GM12872 (cell line): ENCODE data around the gene PRIMPOL.

Experiments used
- TF ChIP-seq, protein P1 (sequence below): IDR thresholded peaks from 3 replicates; pipeline ENCODE4 v1.5.1; 2011; ENCODE audit warnings: low read depth, mild to moderate bottlenecking, low read length, moderate library complexity; ENCODE audit not compliant: insufficient read depth

The PRIMPOL gene

DNA sequence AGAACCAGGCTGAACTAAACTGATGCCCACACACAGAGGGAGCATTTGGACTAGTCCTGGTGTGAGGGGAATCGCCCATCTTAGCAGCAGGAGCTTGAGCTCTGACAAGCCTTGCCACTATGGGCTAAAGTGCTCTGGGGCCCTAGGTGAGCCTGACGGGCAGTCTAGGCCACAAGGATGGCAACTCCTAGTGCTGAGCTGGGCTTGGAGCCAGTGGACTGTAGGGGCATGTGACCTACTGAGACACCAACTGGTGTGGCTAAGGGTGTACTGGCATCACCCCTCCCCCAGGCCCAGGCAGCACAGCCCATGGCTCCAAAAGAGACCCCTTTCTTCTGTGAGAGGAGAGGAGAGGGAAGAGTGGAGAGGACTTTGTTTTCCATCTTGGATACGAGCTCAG is 69.9 kb downstream of the PRIMPOL start:
- TF ChIP-seq, protein P1, sequence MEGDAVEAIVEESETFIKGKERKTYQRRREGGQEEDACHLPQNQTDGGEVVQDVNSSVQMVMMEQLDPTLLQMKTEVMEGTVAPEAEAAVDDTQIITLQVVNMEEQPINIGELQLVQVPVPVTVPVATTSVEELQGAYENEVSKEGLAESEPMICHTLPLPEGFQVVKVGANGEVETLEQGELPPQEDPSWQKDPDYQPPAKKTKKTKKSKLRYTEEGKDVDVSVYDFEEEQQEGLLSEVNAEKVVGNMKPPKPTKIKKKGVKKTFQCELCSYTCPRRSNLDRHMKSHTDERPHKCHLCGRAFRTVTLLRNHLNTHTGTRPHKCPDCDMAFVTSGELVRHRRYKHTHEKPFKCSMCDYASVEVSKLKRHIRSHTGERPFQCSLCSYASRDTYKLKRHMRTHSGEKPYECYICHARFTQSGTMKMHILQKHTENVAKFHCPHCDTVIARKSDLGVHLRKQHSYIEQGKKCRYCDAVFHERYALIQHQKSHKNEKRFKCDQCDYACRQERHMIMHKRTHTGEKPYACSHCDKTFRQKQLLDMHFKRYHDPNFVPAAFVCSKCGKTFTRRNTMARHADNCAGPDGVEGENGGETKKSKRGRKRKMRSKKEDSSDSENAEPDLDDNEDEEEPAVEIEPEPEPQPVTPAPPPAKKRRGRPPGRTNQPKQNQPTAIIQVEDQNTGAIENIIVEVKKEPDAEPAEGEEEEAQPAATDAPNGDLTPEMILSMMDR = no peak

DNA sequence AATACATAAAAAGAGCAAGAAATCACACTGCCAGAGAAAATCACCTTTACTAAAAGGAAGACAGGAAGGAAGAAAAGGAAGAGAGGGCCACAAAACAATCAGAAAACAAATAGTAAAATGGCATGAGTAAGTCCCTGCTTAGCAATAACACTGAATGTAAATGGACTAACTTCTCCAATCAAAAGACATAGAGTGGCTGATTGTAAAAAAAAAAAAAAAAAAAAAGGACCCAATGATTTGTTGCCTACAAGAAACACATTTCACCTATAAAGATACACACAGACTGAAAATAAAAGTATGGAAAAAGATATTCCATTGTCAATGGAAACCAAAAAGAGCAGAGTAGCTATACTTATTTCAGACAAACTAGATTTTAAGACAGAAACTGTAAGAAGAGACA is 71.7 kb downstream of the PRIMPOL start:
- TF ChIP-seq, protein P1 = no peak

DNA sequence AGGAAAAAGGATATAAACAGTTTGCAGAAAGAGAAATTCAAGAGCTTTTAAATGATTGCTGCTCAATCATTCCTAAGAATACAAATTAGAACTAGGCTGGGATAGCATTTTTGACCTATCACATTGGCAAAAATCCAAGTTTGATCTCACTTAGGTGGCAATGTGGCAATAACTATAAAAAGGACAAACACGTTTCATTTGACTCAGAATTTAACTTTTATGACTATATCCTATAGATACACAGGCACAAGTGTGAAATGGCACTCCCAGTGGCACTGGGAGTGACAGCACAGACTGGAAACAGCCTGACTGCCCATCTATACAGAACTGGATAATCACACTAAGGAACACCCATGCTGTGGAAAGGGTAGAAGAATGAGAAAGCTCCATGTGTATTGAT is 73.3 kb downstream of the PRIMPOL start:
- TF ChIP-seq, protein P1 = peak; percentile 33; the same call in 1 of the 3 replicates

DNA sequence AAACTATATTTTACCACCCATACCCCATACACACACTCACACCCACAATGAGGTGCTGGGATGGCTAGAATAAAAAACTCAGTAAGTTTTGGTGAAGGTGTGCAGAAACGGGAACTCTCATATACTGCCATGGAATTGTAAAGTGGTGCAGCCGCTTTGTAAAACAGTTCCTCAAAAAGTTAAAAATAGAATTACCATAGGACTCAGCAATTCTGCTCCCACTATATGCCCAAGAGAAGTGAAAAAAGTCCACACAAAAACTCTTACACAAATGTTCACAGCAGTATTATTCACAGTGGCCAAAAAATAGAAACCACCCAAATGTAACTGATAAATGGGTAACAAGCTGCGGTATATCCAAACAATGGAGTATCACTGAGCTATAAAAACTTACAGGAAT is 77.9 kb downstream of the PRIMPOL start:
- TF ChIP-seq, protein P1 = no peak

DNA sequence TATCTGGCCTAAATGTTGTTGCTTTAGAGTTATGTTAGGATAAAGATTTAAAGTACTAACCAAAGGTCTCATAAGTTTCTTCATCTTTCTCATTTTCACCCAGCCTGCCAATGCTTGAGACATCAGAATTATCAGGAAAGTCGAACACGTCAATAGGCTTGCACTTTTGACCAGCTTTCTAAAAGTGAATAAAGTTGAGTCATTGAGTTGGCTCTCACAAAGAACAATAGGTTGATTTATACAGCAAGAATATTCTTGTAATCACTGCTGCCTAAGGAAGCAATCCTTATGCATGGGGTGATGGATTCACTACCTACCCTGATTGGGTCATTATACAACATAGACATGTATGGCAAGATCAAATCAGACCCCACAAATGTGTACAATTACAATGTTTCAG is 79.3 kb downstream of the PRIMPOL start:
- TF ChIP-seq, protein P1 = no peak

DNA sequence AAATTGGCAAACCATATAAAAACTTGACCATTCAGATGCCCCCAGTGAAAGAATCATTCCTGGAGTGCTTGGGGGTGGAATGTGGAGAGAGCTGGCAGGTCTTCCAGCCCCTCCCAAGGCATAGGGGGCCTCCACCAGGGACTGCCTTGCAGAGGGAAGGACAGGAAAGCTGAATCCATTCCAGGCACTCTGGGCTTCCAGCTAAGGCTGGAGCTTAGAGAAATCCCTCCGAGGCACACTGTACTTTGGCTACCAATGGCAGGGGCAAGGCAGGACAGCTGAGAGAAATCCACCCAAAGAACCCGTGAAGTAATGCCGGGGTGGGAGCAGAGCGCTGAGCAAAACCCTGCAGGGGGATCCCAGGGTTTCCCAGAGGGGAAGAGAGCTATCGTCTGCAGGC is 80.4 kb downstream of the PRIMPOL start:
- TF ChIP-seq, protein P1 = no peak

DNA sequence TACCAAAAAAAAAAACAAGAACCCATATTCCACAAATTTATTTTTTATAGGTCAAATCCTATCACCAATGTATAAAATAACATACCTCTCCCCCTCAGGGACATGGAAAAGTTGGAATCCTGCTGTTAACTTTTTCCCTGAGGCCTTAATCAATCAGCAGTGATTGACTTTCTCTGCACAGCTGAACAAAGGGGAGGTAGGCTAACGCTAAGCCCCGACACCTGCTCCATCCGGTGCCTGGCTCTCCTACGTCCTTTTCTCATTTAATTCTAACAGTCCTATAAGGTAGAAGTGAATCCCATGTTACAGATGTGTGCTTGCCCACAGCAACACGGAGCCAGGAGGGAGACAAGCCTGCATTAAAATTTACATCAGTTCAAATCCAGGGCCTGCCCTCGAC is 81.5 kb downstream of the PRIMPOL start:
- TF ChIP-seq, protein P1 = no peak

DNA sequence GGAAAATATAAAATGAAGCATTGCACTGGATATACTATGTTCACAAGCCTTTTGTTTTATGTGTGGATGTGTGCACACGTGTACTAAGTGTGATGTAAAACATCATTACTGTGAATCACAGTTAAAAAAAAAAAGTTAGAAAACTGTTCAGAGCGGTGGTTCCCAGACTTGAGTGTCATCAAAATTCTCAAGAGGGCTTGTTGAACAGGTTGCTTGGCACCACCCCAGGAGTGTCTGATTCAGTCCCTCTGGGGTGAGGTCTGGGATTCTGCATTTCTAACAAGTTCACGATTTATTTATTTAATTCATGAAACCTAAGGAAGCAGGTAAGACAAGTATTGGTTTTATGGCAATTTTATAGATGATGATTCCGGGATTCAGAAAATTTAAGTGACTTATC is 82.6 kb downstream of the PRIMPOL start:
- TF ChIP-seq, protein P1 = no peak
